GM18951 (cell line): ENCODE measurements around the gene ZSCAN31.

Source experiments
- POLR2A ChIP-seq: IDR thresholded peaks from 4 replicates; pipeline ENCODE4 v1.6.1; 2011; ENCODE audit warnings: mild to moderate bottlenecking; ENCODE audit not compliant: insufficient read length, insufficient read depth; ENCODE audit errors: extremely low read depth
- in situ Hi-C: fragments of 300-500 bp; cut with MboI; formaldehyde crosslinking; loops from one replicate; pipeline ENCODE4 v1.12.0; 2022; ENCODE audit warnings: low sequenced_read_pairs, mixed read lengths, inconsistent platforms; ENCODE audit not compliant: unreplicated experiment

The ZSCAN31 gene

DNA sequence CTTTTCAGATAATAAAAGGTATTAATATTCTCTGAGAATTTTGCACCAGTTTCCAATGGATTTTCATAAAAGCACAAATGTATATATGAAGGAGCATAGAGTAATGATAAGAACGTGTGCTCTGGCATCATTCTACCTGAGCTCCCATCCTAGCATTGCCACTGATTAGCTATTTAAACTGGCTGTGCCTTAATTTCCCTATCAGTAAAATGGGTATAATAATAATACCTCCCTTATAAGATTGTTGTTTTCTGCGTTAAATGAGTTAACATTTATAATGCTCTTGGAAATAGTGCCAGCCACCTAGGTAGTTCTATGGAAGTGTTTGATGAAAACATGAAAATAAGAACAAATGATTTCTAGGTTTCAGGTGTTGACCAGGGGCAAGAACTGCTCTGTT lies 25.0 kb upstream of the ZSCAN31 start:
- in situ Hi-C loops: no loop called here
- TF ChIP-seq POLR2A: no peak

DNA sequence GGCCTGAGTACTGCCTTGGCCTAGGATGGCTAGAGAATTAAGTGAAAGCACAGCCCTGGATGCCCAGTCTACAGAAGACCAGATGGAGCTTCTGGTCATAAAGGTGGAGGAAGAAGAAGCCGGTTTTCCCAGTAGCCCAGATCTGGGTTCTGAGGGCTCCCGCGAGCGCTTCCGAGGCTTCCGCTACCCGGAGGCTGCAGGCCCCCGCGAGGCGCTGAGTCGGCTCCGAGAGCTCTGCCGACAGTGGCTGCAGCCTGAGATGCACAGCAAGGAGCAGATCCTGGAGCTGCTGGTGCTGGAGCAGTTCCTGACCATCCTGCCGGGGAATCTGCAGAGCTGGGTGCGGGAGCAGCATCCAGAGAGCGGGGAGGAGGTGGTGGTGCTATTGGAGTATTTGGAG lies 23.6 kb upstream of the ZSCAN31 start:
- in situ Hi-C loops: loop anchor here (10.0 kb wide), 1 partner anchor 225 kb away; no protein-coding TSS in a partner anchor

DNA sequence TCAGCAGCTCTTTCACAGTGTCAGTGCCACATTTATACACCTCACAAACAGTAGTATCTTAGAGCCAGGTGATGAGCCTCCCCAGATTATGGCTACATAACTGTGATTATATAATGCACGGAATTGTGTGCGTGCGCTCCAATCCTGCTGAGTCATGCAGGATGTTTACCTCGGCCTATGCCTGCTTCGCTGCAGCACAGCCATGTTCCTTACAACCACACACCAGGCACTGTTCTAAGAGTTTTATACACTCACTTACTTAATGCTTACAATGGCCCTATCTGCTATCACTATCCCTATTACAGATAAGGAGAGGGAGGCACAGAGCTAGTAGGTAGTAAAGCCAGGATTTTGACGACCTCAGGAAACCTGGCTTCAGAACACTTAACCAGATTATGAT lies 21.1 kb upstream of the ZSCAN31 start:
- in situ Hi-C loops: loop anchor here (10.0 kb wide), 1 partner anchor 222 kb away; no protein-coding TSS in a partner anchor

DNA sequence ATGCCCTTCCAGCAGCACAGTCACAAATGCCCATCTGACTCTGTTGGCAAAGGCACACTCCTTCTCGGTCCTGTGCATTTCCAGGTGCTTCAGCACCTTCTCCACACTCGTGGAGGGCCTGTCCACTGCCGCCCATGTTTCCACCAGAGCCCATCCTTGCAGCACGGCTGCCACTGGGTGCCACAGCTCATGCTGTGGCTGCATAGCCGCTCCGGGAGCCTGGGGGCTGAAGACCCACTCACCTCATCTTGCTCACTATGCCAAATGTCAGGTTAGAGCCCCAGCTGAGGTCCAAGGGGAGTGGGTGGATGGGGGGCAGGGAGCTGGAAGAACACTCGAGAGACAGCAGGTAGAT lies 20.7 kb upstream of the ZSCAN31 start:
- TF ChIP-seq POLR2A: no peak
- in situ Hi-C loops: loop anchor here (10.0 kb wide), 1 partner anchor 222 kb away; no protein-coding TSS in a partner anchor

More for the DNA sequence above, 21.1 kb upstream of the ZSCAN31 start:
- no peak for TF ChIP-seq POLR2A

- in situ Hi-C loops: loop anchor here (10.0 kb wide), 1 partner anchor 221 kb away; no protein-coding TSS in a partner anchor
- peak; percentile 24 for TF ChIP-seq POLR2A
Measured at GRCh38 chr6:28355743-28356665, 20.1 kb upstream of the ZSCAN31 start.

- TF ChIP-seq POLR2A: no peak
- in situ Hi-C loops: loop anchor here (10.0 kb wide), 1 partner anchor 220 kb away; no protein-coding TSS in a partner anchor
Measured at GRCh38 chr6:28354688-28355554, 19.0 kb upstream of the ZSCAN31 start.

GRCh38 chr6:28353981-28354676 lies 18.2 kb upstream of the ZSCAN31 start:
- TF ChIP-seq POLR2A: no peak
- in situ Hi-C loops: loop anchor here (10.0 kb wide), 1 partner anchor 219 kb away; no protein-coding TSS in a partner anchor

GRCh38 chr6:28353356-28353755 lies 17.4 kb upstream of the ZSCAN31 start:
- no peak for TF ChIP-seq POLR2A
- in situ Hi-C loops: loop anchor here (10.0 kb wide), 1 partner anchor 219 kb away; no protein-coding TSS in a partner anchor

- TF ChIP-seq POLR2A: no peak
- in situ Hi-C loops: loop anchor here (10.0 kb wide), 1 partner anchor 217 kb away; no protein-coding TSS in a partner anchor
Measured at GRCh38 chr6:28351493-28351925, 15.6 kb upstream of the ZSCAN31 start.

DNA sequence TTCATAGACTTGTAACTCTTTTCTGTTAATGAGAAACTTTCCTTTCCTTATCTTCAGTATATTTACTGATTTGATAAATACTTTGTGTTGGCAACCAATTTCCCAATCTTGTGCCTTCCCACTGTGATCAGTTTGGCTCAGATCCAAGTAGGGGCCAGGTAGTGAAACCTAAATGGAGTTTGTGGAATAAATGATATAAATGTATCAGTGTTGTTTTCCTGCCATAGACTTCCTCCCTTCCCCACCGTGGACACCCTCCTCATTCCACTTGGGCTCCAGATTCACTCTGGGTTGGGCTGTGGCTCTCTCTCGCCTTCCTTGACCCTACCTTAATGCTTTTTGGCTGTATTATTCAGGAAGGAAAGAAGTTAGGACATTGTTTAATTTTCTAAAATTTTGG lies 15.1 kb upstream of the ZSCAN31 start:
- in situ Hi-C loops: loop anchor here (10.0 kb wide), 1 partner anchor 216 kb away; no protein-coding TSS in a partner anchor
- no peak for TF ChIP-seq POLR2A

DNA sequence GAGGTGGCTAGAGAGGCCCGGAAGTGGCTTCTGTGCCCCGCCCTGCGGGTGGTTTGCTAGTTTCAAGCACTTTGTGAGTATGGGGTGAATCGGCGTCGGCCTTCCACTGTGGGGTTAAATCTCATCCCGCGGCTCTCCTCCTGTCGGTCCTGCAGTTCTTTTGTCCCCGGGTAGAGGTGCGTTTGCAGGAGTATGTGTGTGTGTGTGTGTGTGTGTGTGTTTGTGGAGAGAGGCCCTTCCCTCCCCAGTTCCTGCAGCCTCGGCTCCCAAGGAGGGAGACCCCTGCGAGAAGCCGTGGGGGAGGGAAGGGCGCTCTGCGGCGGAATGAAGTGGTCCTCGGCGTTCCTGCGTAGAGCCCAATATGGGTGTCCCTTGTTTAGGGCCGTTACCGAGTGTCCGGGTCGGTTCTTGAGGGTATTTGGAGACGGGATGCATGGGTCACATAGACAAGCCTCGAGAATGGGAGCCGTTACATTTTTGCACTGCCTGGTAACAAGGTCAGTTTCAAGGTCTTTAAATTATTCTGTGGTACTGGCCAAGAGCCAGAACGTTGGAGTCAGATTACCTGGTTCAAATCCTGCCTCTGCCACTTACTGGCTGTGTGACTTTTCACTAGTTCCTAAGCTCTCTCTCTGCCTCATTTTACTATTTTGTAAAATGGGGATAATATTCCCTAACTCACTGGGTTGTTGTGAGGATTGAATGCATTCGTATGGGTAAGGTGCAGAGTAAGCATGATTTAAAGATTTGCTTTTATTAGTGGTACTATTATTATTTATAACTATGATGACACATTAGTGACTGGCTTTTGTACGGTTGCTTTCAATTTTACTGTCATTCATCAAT lies 14.2 kb upstream of the ZSCAN31 start, which contains the start of gene ZKSCAN3:
ZKSCAN3 (plus strand) TSS at position 56 of the 846 bp plus-strand sequence. CDS start 9,640 bp downstream, outside the sequence.
- peak; percentile 74 for TF ChIP-seq POLR2A
- in situ Hi-C loops: loop anchor here (10.0 kb wide), 1 partner anchor 215 kb away; no protein-coding TSS in a partner anchor
